ENCODE results near the gene PLA2G4B. TPM values are rescaled to one million over a fixed set of nuclear protein-coding genes. Genes with fewer than 3 reads are reported as not detected.

Gene PLA2G4B
- polyA plus RNA-seq, 4 donors: 7.6 to 9.1 (median 8.2) TPM

DNA sequence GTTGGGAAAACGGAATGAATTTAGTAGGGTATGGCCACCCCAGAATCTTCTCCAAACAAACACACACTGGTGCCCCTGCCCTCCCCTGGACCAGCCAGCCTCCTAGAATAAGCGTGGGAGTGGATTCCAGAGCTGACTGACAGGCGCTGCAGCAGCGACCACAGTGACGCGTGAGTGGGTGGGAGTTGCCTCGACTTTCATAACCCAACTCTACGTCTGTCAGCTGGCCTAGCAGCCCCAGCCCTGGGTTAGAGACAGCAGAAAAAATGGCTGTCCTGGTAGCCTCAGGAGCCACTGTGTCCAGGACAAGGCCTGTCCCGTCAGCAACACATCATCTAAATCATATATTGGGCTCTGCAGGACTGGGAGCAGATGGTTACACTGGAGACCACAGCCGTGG, 10.0 kb downstream of the PLA2G4B start:
- DNase-seq (ENCODE audit: low read depth in 4 of 4, low spot score in 3 of 4): no peak

GRCh38 chr15:41849204-41849603, 10.6 kb downstream of the PLA2G4B start:
- DNase-seq (ENCODE audit: low read depth in 4 of 4, low spot score in 3 of 4): no peak

DNA sequence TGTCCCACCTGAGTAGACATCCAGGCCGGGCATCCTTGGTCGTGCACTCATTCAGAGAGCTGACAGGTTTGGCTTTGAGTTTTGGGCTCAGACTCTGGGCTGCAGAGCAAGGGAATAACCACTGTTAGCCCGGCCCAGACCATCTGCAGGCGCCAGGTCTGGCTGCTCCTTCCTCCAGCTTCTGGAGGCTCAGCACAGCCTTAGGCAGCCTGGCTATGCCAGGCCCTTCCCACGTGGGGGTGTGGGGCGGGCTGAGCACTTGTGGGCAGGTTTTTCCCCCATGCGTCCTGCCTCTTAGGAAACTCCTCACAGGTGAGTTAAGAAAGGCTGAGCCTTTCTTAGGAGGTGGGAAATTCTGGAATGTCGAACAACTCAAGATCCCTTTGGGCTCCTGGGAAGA, 11.2 kb downstream of the PLA2G4B start:
- no peak for DNase-seq (ENCODE audit: low read depth in 4 of 4, low spot score in 3 of 4)

DNA sequence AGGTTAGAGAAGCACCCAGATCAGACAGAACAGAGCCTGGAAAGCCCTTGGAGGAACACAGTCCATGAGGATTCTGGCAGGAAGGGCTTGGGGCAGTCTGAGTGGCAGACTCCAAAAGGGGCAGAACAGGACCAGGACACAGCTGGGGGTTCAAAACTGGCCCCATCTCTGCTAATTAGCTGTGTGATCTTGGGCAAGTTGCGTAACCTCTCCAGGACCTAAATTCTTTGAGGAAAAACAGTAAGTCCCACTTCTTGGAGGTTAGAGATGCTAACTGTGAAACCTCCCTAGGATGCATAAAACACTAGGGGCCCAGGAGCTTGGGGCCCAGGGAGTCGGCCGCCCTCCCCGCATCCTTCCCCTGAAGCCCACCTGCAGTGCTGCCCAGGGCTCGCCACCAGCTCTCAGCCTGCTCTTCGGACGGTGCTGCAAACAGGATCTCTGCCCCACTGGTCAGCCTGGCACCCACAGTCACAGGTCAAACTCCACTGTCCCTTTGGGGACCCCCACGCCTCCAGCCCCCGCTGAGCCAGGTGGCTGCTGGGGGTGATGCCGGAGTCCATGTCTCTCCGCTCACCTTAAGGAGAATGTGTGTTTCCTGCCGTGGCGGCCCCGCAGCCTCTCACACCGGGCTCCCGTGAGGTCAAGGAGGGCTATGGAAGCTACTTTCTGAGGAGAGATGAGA, 12.0 kb downstream of the PLA2G4B start:
- DNase-seq (ENCODE audit: low read depth in 4 of 4, low spot score in 3 of 4): no peak

- no peak for DNase-seq (ENCODE audit: low read depth in 4 of 4, low spot score in 3 of 4)
Measured at GRCh38 chr15:41851167-41851523, 12.5 kb downstream of the PLA2G4B start.

- DNase-seq (ENCODE audit: low read depth in 4 of 4, low spot score in 3 of 4): no peak
Measured at GRCh38 chr15:41851755-41852370, 13.2 kb downstream of the PLA2G4B start.

DNA sequence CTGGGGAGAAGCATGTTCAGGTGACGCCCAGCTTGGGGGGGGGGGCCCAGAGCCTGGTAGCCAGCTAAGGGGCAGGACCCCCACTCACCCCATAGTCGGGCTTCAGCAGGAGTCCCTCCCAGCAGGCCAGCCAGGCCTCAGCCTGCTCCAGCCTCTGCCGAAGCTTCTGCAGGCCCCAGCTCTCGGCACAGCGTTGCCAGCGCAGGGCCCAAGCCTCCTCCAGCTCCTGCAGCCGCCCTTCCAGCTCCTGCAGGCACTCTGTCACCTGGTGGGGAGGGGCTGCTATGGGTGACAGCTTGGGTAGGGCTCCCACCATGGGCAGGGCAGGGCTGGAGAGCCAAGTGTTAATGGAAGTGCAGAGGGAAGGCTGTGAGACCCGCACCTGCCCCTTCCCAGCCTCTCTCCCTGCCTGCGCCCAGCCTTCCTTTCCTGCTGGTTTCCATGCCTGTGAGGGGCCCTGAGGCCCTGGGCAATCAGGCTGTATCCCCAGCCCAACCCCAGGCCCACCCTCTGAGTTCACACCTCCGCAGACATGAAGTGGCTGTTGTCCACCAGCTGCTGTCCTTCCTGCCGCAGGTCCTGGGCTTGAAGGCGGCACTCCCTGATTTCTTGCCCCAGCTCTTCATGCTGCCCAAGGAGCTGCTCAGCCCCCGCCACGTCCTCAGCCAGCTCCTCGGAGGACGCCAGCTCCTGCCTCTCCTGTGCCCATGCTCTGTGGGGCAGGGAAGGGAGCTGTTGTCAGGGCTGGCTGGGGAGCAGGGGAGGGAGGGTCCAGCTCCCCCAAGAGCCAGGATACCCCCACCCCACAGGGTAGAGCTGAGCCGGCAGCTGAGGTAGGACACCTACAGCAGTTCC, 14.3 kb downstream of the PLA2G4B start:
- no peak for DNase-seq (ENCODE audit: low read depth in 4 of 4, low spot score in 3 of 4)

DNA sequence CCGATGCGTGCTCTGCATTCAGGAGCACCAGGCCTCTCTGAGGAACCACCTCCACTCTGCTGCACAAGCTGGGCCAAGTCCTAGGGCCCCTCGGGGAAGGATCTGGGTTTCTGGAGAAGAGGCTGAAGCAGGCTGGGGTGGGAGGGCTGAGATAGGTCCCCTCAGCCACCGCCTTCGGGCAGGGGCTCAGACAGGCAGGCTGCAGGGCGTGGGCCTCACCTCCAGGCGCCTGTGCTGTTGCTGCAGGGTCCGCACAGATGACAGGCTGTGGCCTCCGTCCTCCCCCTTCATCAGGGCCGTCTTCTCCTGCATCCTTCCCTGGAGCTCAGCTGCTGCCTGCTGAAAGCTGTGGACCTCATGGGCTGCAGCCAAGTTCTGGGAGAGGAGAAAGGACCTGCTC, 15.2 kb downstream of the PLA2G4B start:
- DNase-seq (ENCODE audit: low read depth in 4 of 4, low spot score in 3 of 4): no peak

DNA sequence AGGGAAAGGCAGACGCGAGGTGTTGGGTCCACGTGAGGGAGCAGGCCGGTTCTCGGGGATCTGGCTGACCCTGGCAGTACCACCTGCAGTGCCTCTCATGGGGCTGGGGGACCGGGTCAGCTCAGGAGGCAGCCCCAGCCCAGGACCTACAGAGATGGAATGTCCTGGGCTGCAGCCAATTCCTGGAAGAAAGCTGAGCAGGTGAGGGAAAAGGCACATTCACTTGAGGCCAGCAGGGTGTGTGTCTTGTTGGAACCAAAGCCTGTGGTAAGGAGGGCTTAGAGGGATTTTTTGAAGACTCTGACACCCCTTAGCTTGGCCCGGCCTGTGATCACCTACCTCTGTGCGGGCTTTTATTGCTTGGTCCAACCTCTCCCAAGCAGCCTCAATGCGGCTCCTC, 15.8 kb downstream of the PLA2G4B start:
- DNase-seq (ENCODE audit: low read depth in 4 of 4, low spot score in 3 of 4): no peak

DNA sequence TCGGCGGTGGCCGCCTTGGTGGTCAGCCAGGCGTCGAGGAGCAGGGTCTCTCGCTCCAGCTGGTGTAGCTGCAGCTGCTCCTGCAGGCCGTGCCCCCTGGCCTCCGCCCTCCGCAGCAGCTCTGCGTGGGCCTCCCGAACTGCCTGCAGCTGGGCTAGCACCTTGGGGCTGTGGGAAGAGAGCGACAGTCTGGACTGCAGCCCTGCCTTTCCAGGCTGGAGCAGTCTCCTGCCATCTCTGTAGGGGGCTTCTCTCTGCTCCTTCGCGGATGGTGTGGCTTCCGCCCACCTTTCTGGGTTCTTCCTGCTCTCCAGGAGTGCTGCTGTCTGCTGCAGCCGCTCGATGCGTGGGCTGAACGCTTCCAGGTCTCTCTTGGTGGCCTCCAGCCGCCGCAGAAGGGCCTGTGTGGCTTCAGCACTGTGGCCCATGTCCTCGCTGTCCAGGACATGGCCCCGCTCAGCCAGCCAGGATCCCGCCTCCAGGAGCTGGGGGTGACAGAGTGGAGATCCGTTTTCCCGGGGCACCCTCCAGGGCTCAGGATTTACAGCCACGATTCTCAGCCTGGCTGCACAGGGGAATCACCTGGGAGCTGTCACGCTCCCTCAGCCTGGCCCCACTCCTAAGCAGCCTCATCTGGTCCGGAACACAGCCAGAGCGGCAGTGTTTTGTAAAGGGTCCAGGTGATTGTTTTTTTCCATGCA, 16.8 kb downstream of the PLA2G4B start:
- peak in 2 of 4 donors; percentile 43 to 60 for DNase-seq (ENCODE audit: low read depth in 4 of 4, low spot score in 3 of 4)

- DNase-seq (ENCODE audit: low read depth in 4 of 4, low spot score in 3 of 4): no peak
Measured at GRCh38 chr15:41856262-41856661, 17.6 kb downstream of the PLA2G4B start.

GRCh38 chr15:41856716-41857115, 18.1 kb downstream of the PLA2G4B start:
- DNase-seq (ENCODE audit: low read depth in 4 of 4, low spot score in 3 of 4): no peak

DNA sequence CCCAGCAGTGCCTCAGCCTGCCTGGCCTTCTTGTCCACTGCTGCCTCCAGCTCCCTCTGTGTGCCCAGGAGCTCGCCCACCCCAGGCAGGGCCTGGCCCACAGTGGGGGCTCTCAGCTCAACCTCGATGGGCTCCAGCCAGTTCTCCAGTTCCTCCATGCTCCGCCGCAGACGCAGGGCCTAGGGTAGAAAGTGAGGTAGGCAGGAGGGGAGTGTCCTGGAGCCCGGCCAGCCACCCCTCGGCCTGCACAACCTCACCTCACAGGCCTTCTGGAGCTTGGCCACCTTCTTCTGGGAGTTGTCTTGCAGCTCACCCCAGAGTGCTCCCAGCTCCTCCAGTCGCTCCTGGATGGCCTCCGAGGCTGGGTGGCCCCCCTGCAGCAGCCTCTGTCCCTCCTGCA, 18.7 kb downstream of the PLA2G4B start:
- no peak for DNase-seq (ENCODE audit: low read depth in 4 of 4, low spot score in 3 of 4)

- DNase-seq (ENCODE audit: low read depth in 4 of 4, low spot score in 3 of 4): no peak
Measured at GRCh38 chr15:41858756-41859155, 20.1 kb downstream of the PLA2G4B start.

- DNase-seq (ENCODE audit: low read depth in 4 of 4, low spot score in 3 of 4): no peak
Measured at GRCh38 chr15:41860049-41860828, 21.6 kb downstream of the PLA2G4B start.

DNA sequence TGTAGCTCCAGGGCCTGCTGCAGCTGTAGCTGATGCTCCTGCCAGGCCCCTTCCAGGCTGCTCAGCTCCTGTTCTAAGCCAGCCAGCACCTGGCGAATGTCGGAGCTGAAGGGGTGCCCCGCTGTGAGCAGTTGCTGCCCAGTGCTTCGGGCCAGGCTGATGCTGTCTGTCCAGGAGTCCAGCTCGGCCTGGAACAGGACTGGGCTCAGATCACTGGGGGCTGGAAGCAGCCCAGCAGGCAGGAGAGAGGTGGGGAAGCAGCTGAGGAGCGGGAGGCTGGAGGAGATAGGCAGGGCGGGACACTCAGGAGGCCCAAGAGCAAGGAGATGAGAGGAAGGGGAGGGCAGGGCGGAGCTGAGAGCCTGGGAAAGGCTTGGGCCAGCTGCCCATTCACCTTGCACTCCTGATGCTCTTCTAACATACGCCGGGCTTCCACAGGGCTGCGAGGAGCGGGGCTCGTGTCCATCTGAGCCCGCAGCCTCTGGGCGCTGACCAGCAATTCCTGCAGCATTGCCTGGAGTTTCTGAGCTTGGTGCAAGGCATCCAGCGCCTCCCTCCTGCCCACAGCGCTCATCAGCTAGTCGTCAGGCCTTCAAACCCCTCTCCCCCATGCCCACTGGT, 23.2 kb downstream of the PLA2G4B start:
- DNase-seq (ENCODE audit: low read depth in 4 of 4, low spot score in 3 of 4): no peak

DNA sequence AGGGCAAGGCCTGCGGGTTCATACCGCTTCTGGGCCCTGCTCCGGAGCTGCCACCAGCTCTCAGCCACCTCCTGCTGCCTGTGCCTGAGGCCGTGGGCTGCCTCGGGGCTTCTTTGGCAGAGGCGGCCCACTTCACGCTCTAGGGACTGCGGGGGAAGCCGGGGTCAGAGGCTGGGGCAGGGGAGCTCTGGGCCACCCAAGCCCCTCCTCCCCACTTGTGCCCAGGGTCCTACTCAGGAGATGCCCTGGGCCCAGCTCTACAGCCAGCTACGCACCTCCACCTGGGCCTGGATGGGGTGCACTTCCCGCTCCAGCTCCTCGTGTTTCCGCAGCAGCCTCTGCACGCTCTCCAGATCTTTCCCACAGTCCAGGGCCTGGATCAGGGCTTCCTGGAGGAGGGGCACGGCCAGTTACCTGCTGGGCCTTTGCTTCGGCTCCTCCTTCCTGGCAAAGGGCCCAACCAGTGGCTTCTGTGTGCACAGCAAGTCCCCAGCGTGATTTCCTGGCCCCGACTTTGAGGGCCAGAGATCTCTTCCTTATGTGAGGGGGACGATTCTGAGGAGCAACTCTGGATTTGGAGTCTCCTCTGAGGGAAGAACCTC, 24.0 kb downstream of the PLA2G4B start:
- DNase-seq (ENCODE audit: low read depth in 4 of 4, low spot score in 3 of 4): no peak

DNA sequence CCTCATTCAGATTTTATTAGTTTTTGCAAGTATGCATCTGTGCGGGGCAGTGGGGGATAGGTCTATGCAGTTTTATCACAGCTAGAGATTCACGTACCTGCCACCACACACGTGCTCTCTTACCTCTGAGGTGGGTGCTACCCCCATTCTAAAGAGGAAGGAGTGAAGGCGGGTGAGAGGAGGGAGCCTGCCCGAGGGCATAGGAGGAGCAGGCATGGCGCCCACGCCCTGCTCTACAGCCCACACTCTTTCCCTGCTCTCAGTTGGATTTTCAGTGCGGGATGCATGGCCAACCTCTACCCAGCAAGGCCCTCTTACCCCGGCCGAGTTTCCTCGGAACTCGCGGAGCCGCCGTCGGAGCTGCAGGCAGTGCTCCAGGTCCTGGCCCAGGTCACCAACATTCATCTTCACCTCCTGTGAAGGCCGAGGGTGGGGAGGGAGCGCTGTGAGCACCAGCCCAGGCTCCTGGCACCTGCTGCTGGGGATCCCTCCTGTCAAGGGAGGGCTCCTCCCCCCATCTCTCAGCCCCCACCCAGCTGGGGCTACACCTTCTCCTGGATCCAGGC, 26.9 kb downstream of the PLA2G4B start:
- no peak for DNase-seq (ENCODE audit: low read depth in 4 of 4, low spot score in 3 of 4)

DNA sequence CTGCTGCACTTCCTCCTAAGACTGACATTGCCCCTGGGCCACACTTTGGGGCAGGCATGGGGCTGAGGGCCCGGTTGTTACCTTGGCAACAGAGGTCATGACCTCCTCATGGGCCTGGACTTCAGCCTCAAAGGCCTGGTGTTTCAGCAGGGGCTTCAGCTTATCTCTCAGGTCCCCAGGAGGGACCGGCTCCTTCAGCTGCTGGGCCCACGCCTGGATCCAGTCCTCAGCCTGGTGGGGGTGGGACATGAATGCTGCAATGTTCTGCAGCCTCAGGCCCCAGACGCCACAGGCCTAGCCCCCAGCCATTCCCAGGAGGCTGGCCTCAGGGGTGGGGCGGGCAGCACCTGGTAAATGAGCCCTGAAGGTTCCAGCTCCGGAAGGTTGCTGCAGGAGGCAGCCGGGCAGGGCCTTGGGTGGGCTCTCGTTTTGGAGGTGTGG, 27.6 kb downstream of the PLA2G4B start:
- DNase-seq (ENCODE audit: low read depth in 4 of 4, low spot score in 3 of 4): no peak
